ENCODE data around the gene PTPRH. TPM values are rescaled to one million over a fixed set of nuclear protein-coding genes. Genes with fewer than 3 reads are reported as not detected.

Gene PTPRH
- total RNA-seq, 4 donors from 2014 or later = 0.39 to 0.56 (median 0.48) TPM

DNA sequence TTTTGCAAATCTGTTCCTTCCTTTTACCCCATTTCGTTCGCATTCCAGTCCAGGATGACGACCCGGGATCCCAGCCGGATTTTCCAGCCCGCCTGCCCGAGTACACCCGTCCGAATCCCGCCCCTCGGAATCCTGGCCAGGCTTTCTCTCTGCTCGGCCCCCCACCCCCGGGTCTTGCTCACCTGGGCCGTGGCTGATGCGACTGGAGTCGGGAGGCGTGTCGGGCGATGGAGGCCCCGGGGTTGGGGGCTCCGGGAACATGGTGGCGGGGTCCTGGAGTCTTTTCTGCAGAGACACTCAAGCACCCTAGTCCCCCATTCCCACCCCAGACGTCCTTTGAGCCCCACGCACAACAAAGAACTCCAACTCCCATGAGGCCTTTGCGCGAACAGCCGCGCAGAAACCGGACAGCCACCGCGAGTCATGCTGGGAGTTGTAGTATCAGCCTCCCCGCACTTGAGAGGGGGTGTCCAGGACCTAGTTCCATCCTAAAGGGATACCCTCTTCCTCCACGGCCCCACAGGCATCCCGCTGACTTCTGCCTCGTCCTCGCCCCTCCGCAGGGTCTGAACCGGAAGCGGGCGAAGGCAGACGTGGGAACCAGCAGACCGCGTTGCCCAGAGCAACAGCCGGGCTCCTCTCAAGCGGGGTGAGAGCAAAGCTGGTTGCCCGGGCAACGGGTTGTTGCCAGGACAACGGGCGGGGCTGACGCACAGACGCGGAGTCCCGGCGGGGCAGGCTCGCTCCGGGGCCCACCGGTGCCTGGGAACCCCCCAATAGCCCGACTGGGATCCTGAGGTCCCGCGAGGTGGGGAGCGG is 30.3 kb downstream of the PTPRH start:
- H3K4me3 ChIP-seq = peak overlapping the region; percentile 13 to 44 (median 41)
- H3K9me3 ChIP-seq = no peaks in the 10 kb centered on the region
- in situ Hi-C loops (cut with MboI; ENCODE audit: low sequenced_read_pairs in 4 of 4) = no loop called here
- DNase-seq (no peak), ATAC-seq (peak; percentile 73 to 74)
- H3K36me3 ChIP-seq = no peaks in the 10 kb centered on the region
- TF ChIP-seq, protein P1, sequence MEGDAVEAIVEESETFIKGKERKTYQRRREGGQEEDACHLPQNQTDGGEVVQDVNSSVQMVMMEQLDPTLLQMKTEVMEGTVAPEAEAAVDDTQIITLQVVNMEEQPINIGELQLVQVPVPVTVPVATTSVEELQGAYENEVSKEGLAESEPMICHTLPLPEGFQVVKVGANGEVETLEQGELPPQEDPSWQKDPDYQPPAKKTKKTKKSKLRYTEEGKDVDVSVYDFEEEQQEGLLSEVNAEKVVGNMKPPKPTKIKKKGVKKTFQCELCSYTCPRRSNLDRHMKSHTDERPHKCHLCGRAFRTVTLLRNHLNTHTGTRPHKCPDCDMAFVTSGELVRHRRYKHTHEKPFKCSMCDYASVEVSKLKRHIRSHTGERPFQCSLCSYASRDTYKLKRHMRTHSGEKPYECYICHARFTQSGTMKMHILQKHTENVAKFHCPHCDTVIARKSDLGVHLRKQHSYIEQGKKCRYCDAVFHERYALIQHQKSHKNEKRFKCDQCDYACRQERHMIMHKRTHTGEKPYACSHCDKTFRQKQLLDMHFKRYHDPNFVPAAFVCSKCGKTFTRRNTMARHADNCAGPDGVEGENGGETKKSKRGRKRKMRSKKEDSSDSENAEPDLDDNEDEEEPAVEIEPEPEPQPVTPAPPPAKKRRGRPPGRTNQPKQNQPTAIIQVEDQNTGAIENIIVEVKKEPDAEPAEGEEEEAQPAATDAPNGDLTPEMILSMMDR (IDR thresholded peaks at IDR 0.05 in 4 of 5, conservative IDR thresholded peaks at IDR 0.05 in 1 of 5) = no peak
- no peak for TF ChIP-seq POLR2A (IDR thresholded peaks at IDR 0.05)
- peaks cover 7 to 8% of the 10 kb centered on the region in 2 donors for H3K4me1 ChIP-seq
- H3K27ac ChIP-seq = no peak overlapping the region
- intact Hi-C loops (cut with DNase I; ENCODE audit: low total_unique reads) = no loop called here
- peaks cover 85% of the 10 kb centered on the region in 3 donors for H3K27me3 ChIP-seq

DNA sequence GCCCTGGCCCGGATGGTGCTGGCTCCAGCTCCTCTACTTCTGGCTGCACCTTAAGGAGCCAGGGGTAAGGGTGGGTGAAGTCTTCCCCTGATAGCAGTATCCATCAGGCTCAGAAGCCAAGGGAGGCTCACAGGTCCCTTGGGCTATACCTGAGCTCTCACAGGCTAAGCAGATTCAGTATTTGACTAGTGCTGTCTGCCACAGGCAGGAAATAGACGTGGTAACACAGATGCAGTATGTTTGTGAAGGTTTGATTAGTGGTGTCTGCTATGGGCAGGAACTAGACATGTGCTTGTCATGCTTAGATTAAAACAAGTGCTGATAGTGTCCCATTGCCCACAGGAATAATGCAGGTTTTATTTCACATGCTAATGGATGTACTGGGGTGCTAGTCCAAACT is 33.2 kb downstream of the PTPRH start:
- peaks cover 97 to 98% (median 97%) of the 10 kb centered on the region in 3 donors for H3K27me3 ChIP-seq
- ATAC-seq (no peak), DNase-seq (no peak)
- no peaks in the 10 kb centered on the region for H3K36me3 ChIP-seq
- in situ Hi-C loops (cut with MboI; ENCODE audit: low sequenced_read_pairs in 4 of 4) = no loop called here
- peaks cover 12 to 14% of the 10 kb centered on the region in 2 donors for H3K4me1 ChIP-seq
- H3K9me3 ChIP-seq = no peaks in the 10 kb centered on the region
- no peak for TF ChIP-seq POLR2A (IDR thresholded peaks at IDR 0.05)
- TF ChIP-seq, protein P1 (IDR thresholded peaks at IDR 0.05 in 4 of 5, conservative IDR thresholded peaks at IDR 0.05 in 1 of 5) = no peak
- no peak overlapping the region for H3K4me3 ChIP-seq
- intact Hi-C loops (cut with DNase I; ENCODE audit: low total_unique reads) = no loop called here
- no peak overlapping the region for H3K27ac ChIP-seq

DNA sequence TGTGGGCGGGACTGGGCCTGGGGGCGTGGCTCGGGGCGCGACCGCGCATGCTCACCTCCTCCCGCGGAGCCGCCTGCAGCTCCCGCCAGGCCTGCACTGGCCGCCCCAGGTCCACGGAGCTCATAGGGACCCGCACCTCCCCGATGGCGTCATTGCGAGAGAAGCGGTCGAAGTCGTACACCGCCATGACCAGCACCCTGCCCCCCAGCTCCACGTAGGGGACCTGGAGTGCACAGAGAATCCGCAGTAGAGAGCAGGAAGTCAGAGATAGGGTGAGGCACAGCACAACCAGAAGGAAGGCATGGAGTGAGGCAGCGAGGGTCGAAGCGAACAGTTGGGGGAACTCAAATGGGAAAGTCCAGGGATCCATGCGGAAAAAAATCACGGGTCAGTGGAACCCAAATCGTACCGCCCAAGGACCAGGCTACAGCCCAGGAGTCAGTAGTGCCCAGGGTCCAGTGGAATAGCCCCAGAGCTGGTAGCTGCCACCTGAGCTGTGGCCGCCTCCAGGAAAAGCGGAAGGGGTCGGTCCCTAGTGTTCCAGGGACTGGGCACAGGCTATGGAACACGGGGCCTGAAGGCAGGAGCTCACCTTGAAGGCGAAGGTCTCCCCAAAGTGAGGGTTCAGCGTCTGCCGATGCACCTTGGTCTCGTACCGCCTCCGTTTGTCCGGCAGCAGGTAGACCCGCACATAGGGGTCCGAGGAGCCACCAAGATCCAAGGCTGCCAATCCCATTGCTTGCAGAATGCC is 34.0 kb downstream of the PTPRH start:
- H3K27me3 ChIP-seq = peaks cover 97 to 98% (median 97%) of the 10 kb centered on the region in 3 donors
- in situ Hi-C loops (cut with MboI; ENCODE audit: low sequenced_read_pairs in 4 of 4) = no loop called here
- no peak for DNase-seq
- no peak for ATAC-seq
- H3K36me3 ChIP-seq = no peaks in the 10 kb centered on the region
- H3K4me1 ChIP-seq = peaks cover 12 to 14% of the 10 kb centered on the region in 2 donors
- no peak overlapping the region for H3K4me3 ChIP-seq
- H3K27ac ChIP-seq = no peak overlapping the region
- intact Hi-C loops (cut with DNase I; ENCODE audit: low total_unique reads) = no loop called here
- H3K9me3 ChIP-seq = no peaks in the 10 kb centered on the region
- no peak for TF ChIP-seq POLR2A (IDR thresholded peaks at IDR 0.05)
- TF ChIP-seq, protein P1 (IDR thresholded peaks at IDR 0.05 in 4 of 5, conservative IDR thresholded peaks at IDR 0.05 in 1 of 5) = no peak

DNA sequence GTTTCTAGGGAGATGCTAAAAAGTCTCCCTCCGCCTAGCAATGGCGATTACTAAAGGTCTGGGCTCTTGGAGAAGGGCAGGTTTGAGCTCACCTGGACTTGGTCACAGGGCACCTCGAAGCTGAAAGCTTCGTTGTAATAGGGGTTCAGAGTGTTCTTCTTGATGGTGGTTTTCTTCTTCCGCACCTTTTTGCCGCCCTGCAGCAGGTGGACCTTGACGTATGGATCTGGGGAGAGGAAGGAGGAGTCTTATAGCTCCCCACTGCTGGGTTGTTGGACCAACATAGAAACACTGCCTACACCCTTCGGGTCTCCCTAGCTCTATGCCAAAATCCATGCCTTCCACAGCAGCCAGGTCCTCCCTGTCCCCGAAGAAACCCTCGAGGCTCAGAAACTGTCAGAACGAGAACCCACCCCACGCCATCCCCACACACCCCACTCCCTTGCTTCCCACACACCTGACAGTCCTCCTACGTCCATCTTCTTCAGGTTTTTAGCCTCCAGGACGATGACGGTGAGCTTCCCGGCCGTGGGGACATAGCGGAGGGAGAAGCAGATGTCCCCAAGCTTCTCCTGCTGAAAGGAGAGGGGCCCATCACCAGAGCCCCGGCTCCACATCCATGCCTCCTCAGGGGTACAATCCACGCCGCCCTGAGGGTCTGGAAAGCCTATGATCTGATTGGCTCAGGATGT is 34.7 kb downstream of the PTPRH start:
- Histone ChIP-seq H3K36me3 (no peaks in the 10 kb centered on the region), H3K27me3 (peaks cover 97 to 98% (median 97%) of the 10 kb centered on the region in 3 donors), H3K4me1 (peaks cover 12 to 13% of the 10 kb centered on the region in 2 donors), H3K9me3 (no peaks in the 10 kb centered on the region), H3K27ac (no peak overlapping the region), H3K4me3 (no peak overlapping the region)
- TF ChIP-seq, protein P1 (IDR thresholded peaks at IDR 0.05 in 4 of 5, conservative IDR thresholded peaks at IDR 0.05 in 1 of 5) = no peak
- TF ChIP-seq POLR2A (IDR thresholded peaks at IDR 0.05) = no peak
- DNase-seq (no peak), ATAC-seq (no peak)
- in situ Hi-C loops (cut with MboI; ENCODE audit: low sequenced_read_pairs in 4 of 4) (no loop called here), intact Hi-C loops (cut with DNase I; ENCODE audit: low total_unique reads) (no loop called here)

All from gastrocnemius medialis (tissue), 4 donors.